ENCODE results near the gene PIMREG.

DNA sequence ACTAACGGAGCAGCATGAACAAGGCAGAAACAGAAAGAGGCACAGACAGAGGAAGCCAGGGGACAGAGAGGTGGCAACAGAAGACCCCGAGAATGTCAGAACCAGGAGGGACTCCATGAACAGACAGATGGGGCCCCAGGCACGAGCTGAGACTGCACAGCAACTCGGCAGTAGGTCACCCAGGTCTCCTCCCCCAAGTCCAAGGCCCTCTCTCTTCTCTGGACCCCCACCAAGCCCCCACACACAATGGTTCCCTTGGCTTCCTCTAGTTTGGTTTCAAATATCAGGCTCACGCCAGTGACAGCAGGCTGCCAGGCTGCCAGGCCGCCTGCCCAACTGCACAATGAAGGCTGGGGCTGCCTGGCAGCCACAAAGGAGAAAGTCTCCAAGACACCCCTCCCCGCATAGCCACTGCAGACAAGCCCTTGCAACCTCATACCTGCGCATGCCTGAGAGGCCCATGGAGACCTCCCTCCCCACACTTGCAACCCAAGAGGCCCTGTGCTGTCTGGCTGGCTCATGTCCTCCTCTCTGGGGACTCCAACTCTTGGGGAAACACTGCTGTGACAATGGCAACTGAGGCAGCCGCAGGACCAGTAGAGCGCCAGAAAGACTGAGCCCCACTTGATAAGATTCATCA lies 54.8 kb downstream of the PIMREG start:
- TF ChIP-seq, protein P1, sequence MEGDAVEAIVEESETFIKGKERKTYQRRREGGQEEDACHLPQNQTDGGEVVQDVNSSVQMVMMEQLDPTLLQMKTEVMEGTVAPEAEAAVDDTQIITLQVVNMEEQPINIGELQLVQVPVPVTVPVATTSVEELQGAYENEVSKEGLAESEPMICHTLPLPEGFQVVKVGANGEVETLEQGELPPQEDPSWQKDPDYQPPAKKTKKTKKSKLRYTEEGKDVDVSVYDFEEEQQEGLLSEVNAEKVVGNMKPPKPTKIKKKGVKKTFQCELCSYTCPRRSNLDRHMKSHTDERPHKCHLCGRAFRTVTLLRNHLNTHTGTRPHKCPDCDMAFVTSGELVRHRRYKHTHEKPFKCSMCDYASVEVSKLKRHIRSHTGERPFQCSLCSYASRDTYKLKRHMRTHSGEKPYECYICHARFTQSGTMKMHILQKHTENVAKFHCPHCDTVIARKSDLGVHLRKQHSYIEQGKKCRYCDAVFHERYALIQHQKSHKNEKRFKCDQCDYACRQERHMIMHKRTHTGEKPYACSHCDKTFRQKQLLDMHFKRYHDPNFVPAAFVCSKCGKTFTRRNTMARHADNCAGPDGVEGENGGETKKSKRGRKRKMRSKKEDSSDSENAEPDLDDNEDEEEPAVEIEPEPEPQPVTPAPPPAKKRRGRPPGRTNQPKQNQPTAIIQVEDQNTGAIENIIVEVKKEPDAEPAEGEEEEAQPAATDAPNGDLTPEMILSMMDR (IDR thresholded peaks at IDR 0.05) = no peak
- TF ChIP-seq POLR2A (IDR thresholded peaks at IDR 0.05) = no peak
- no peak for TF ChIP-seq EP300 (IDR thresholded peaks at IDR 0.05)
- TF ChIP-seq POLR2AphosphoS5 (IDR thresholded peaks at IDR 0.05) = no peak

Data from suprapubic skin (tissue), 4 donors.